OCI-LY1 (cell line): ENCODE results near the gene TUT7.

ENCODE experiments used
- CTCF ChIP-seq: fragments of 200-600 bp; sonication (generic), shearing (Covaris generic); IDR thresholded peaks from 2 replicates; pipeline ENCODE4 v1.5.1; 2017; ENCODE audit warnings: mild to moderate bottlenecking, antibody characterized with exemption, low read length, moderate library complexity, mixed read lengths
- EZH2 ChIP-seq: fragments of 200-600 bp; sonication (generic), shearing (Covaris generic); IDR thresholded peaks from 2 replicates; pipeline ENCODE4 v1.8.0; 2017; ENCODE audit warnings: borderline replicate concordance, mixed run types, mild to moderate bottlenecking, antibody characterized with exemption, low read length, moderate library complexity, mixed read lengths

GRCh38 chr9:86352440-86353077 is 1.7 kb downstream of the TUT7 start:
- TF ChIP-seq CTCF: no peak
- no peak for TF ChIP-seq EZH2
